GM23248 (cell line): ENCODE data around the gene OPCML.

Source experiments
- EZH2 ChIP-seq: fragments of 200-600 bp; sonication (generic); IDR thresholded peaks from 2 replicates; pipeline ENCODE4 v1.6.1; 2018; ENCODE audit warnings: antibody characterized with exemption, mild to moderate bottlenecking; ENCODE audit not compliant: insufficient read depth, poor library complexity, severe bottlenecking
- EZH2phosphoT487 ChIP-seq: fragments of 200-600 bp; sonication (generic); IDR thresholded peaks from 2 replicates; pipeline ENCODE4 v1.6.1; 2018; ENCODE audit warnings: antibody characterized with exemption, moderate library complexity, mild to moderate bottlenecking, low read depth; ENCODE audit not compliant: insufficient read depth

- no peak for TF ChIP-seq EZH2phosphoT487
- no peak for TF ChIP-seq EZH2
These were observed 810.8 kb downstream of the OPCML start for GRCh38 chr11:132721526-132721925.
